ENCODE results near the gene NKX1-1. TPM values are rescaled to one million over a fixed set of nuclear protein-coding genes. Genes with fewer than 3 reads are reported as not detected.

Gene NKX1-1
- total RNA-seq, 6 experiments from 2014 or later, result not detected

DNA sequence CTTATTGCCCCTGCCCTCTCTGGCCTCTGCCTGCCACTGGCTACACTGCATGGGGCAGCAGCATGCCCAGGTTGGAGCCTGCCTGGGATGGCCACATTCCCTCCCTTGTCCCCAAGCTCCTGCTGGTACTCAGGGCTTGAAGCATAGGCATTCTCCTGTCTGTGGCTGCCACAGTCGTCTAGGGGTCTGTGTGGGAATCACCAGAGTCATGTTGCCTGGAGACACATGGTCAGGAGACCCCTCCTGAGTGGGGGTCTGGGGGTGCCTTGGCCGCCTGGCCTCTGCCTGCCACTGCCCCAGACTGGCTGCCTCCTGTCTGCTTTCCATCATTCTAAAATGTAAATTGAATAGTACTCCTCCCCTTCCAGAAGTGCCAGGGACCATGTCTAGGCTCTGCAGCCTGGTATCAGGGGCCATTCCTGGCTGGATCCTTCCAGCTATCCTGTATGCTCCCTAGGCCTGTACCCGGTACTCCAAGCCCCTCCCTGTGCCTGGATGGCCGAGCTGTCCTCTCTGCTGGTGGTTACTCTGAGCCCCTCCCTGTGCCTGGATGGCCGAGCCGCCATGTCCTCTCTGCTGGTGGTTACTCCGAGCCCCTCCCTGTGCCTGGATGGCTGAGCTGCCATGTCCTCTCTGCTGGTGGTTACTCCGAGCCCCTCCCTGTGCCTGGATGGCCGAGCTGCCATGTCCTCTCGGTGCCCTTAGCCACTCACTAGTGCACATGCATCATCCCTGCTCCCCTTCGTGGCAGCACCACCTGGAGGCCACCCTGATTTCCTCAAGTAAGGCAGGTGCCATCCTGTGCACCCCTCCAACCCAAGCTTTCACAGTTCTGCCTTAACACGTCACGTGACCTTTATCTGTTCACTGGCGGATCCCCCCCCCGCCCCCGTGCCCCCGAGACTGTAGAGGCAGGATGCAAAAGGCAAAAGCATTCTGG is 5.5 kb upstream of the NKX1-1 start:
- Mint-ChIP-seq H3K9me3 (peaks cover 4% of the 10 kb centered on the region; the same call in 1 of the 2 replicates), H3K4me1 (ENCODE audit: low read depth) (no peaks in the 10 kb centered on the region), H3K4me3 (no peak overlapping the region), H3K27ac (no peak overlapping the region), H3K27me3 (ENCODE audit: insufficient read depth) (peaks cover 24% of the 10 kb centered on the region), H3K36me3 (ENCODE audit: low read depth) (no peaks in the 10 kb centered on the region)
- DNase-seq, result no peak
- TF ChIP-seq, protein P1, sequence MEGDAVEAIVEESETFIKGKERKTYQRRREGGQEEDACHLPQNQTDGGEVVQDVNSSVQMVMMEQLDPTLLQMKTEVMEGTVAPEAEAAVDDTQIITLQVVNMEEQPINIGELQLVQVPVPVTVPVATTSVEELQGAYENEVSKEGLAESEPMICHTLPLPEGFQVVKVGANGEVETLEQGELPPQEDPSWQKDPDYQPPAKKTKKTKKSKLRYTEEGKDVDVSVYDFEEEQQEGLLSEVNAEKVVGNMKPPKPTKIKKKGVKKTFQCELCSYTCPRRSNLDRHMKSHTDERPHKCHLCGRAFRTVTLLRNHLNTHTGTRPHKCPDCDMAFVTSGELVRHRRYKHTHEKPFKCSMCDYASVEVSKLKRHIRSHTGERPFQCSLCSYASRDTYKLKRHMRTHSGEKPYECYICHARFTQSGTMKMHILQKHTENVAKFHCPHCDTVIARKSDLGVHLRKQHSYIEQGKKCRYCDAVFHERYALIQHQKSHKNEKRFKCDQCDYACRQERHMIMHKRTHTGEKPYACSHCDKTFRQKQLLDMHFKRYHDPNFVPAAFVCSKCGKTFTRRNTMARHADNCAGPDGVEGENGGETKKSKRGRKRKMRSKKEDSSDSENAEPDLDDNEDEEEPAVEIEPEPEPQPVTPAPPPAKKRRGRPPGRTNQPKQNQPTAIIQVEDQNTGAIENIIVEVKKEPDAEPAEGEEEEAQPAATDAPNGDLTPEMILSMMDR (IDR thresholded peaks at IDR 0.05), result peak; percentile 26; the same call in 1 of the 2 replicates

DNA sequence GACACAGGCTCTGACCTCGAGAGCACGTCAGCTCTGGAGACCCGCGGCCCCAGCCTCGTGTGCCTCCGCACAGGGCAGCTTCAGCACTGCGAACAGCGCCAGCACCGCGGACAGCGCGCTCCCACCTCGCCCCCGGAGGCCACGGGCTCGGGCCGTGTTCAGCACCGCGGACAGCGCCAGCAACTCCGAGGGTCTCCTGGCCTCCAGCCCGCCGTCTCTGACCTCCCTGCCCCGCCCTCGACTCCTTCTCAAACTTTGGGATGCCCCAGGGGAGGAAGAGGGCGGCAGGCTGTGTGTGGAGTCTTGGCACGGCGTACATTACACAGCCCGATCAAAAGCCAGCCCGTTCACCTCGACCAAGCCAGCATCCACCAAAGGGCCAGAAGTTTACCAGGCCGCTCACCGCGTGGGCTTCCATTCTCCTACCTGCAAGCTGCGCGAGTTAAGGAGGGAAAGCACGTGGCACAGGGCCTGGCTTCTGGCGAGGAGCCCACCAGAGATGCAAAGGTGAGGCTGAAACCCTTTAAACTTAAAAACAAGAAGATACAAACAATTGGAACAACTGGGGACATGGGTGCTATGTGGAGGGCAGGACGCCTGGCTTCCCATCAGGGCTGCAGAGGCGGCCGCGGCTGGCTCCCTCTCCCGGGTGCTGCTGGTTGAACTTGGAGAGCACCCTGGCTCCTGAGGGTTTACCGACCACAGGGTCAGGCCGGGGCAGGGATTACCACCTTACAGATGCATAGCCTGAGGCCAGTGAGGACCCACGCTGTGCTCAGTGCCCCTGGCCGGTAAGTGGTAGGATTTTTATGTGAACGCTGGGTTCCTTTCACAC is 4.5 kb upstream of the NKX1-1 start:
- DNase-seq, result no peak
- TF ChIP-seq, protein P1 (IDR thresholded peaks at IDR 0.05), result no peak
- no peak overlapping the region for H3K27ac Mint-ChIP-seq
- H3K4me3 Mint-ChIP-seq, result no peak overlapping the region
- H3K27me3 Mint-ChIP-seq (ENCODE audit: insufficient read depth), result peaks cover 18% of the 10 kb centered on the region
- H3K36me3 Mint-ChIP-seq (ENCODE audit: low read depth), result no peaks in the 10 kb centered on the region
- H3K9me3 Mint-ChIP-seq, result peaks cover 4% of the 10 kb centered on the region; the same call in 1 of the 2 replicates
- no peaks in the 10 kb centered on the region for H3K4me1 Mint-ChIP-seq (ENCODE audit: low read depth)

DNA sequence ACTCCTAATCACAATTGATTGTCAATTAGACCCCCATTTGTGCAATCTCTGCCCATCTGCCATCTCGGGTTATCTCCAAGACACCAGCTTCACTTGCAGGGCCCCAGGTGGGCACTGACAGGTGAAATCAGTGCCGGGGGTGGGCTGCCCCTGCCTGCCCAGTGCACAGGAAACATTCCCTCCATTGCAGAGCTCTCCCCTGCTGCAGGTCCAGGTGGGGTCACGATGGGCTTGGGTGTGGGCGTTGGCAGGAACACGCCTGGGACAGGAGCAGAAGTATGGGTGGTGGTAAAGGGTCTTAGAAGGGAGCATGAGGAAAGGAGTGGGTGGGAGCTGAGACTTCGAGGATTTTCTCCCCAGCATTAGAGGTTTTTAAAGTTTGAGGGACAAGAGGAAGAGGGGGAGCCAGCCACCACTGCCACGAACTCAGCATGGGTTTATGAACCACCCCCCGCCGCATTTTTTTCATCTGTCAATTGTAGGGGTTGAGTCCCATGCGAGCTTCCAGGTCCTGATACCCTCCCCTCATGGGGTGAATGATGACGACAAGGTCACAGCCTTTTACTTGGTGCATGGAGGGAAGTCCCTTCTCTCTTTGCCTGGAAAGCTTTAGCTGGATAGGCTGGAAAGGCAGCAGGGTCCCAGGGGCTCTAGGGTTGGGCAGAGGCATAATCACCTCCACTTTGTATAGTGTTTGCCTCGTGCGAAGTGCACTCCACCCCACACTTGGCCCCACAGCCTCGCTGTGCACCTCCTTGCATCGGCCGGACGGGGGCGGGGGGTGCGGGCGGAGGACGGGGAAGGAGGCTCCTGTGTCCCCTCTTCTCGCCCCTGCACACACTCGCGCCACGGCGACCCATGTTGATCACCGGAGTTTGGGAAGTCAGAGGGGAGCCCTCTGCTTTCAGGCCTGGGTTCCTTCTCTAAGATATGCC is 3.5 kb upstream of the NKX1-1 start:
- DNase-seq, result no peak
- Mint-ChIP-seq H3K27me3 (ENCODE audit: insufficient read depth) (peaks cover 14% of the 10 kb centered on the region), H3K4me1 (ENCODE audit: low read depth) (no peaks in the 10 kb centered on the region), H3K36me3 (ENCODE audit: low read depth) (no peaks in the 10 kb centered on the region), H3K9me3 (peaks cover 4% of the 10 kb centered on the region; the same call in 1 of the 2 replicates), H3K4me3 (no peak overlapping the region), H3K27ac (no peak overlapping the region)
- TF ChIP-seq, protein P1 (IDR thresholded peaks at IDR 0.05), result no peak

DNA sequence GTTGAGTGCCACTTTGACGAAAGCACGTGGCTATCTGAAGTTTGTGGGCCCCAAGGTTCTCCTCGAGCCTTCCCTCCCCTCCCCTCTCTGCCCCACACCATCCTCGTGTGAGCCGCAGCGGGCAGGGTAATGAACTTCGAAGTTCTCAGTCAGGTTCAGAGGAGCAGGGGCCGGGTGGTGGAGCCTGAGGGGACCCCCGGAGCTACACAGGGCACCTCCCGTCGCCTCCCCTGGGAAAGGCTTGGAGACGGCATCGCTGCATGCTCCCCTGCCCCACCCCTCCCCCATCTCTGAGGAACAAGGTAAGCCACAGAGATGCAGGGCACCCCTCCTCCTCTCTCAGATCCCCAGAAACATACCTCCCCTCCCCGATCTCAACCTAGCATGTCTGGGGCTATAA is 2.8 kb upstream of the NKX1-1 start:
- Mint-ChIP-seq H3K4me1 (ENCODE audit: low read depth) (no peaks in the 10 kb centered on the region), H3K36me3 (ENCODE audit: low read depth) (no peaks in the 10 kb centered on the region), H3K9me3 (peaks cover 4% of the 10 kb centered on the region; the same call in 1 of the 2 replicates), H3K27me3 (ENCODE audit: insufficient read depth) (peaks cover 14% of the 10 kb centered on the region), H3K4me3 (no peak overlapping the region), H3K27ac (no peak overlapping the region)
- DNase-seq, result no peak
- TF ChIP-seq, protein P1 (IDR thresholded peaks at IDR 0.05), result no peak

DNA sequence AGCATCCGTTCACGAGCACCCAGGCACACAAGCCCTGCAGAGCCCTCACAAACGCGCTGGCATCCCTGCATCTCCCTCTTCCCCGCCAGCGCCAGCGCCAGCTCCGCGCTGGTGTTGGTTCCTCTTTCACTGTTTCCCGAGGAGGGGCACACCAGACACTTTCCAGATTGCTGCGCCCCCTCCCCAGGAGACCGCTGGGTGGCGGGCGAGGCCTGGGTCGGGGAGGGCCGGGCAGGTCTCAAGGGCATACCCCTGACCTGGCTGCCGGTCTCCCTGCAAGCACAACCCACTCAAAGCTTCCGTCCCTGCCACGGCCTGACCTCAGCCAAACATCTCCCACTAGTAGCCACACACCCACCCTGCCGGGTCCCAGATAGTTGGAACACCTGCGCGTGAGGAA is 2.2 kb upstream of the NKX1-1 start:
- H3K27ac Mint-ChIP-seq, result no peak overlapping the region
- TF ChIP-seq, protein P1 (IDR thresholded peaks at IDR 0.05), result no peak
- no peak overlapping the region for H3K4me3 Mint-ChIP-seq
- DNase-seq, result no peak
- H3K4me1 Mint-ChIP-seq (ENCODE audit: low read depth), result no peaks in the 10 kb centered on the region
- H3K36me3 Mint-ChIP-seq (ENCODE audit: low read depth), result no peaks in the 10 kb centered on the region
- H3K27me3 Mint-ChIP-seq (ENCODE audit: insufficient read depth), result peaks cover 15% of the 10 kb centered on the region
- peaks cover 4% of the 10 kb centered on the region; the same call in 1 of the 2 replicates for H3K9me3 Mint-ChIP-seq

Data from HFFc6 (cell line).